Choroid plexus epithelial cell (primary cell): ENCODE results near the gene ALDH16A1.

Experiments
- DNase-seq: peaks from one replicate; pipeline ENCODE4 v3.0.0-alpha.2; 2010; ENCODE audit warnings: low read depth
- H3K4me3 ChIP-seq: 2 replicates; pipeline ENCODE4 v1.5.1; 2011; ENCODE audit warnings: low read depth, mild to moderate bottlenecking, control low read depth, low read length, moderate library complexity
- TF ChIP-seq, protein P1 (sequence below): conservative IDR thresholded peaks from 2 replicates; pipeline ENCODE4 v1.5.1; 2011; ENCODE audit warnings: low read depth, mild to moderate bottlenecking, control low read depth, inconsistent platforms, low read length, moderate library complexity

ALDH16A1 gene

DNA sequence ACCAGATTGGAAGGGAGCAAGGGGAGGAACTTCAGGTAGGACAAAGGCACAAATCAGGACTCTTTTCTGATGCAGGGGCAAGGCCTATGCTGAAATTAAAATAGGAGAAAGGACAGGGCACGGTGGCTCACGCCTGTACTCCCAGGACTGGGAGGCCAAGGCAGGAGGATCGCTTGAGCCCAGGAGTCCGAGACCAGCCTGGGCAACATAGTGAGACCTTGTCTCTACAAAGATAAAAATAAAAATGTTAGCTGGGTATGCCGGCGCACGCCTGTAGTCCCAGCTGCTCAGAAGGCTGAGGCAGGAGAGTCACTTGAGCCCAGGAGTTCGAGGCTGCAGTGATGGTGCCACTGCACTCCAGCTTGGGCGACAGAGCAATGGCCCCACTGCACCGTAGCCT lies 17.4 kb upstream of the ALDH16A1 start:
- no peak for DNase-seq
- TF ChIP-seq, protein P1, sequence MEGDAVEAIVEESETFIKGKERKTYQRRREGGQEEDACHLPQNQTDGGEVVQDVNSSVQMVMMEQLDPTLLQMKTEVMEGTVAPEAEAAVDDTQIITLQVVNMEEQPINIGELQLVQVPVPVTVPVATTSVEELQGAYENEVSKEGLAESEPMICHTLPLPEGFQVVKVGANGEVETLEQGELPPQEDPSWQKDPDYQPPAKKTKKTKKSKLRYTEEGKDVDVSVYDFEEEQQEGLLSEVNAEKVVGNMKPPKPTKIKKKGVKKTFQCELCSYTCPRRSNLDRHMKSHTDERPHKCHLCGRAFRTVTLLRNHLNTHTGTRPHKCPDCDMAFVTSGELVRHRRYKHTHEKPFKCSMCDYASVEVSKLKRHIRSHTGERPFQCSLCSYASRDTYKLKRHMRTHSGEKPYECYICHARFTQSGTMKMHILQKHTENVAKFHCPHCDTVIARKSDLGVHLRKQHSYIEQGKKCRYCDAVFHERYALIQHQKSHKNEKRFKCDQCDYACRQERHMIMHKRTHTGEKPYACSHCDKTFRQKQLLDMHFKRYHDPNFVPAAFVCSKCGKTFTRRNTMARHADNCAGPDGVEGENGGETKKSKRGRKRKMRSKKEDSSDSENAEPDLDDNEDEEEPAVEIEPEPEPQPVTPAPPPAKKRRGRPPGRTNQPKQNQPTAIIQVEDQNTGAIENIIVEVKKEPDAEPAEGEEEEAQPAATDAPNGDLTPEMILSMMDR: no peak
- no peak overlapping the region for H3K4me3 ChIP-seq

DNA sequence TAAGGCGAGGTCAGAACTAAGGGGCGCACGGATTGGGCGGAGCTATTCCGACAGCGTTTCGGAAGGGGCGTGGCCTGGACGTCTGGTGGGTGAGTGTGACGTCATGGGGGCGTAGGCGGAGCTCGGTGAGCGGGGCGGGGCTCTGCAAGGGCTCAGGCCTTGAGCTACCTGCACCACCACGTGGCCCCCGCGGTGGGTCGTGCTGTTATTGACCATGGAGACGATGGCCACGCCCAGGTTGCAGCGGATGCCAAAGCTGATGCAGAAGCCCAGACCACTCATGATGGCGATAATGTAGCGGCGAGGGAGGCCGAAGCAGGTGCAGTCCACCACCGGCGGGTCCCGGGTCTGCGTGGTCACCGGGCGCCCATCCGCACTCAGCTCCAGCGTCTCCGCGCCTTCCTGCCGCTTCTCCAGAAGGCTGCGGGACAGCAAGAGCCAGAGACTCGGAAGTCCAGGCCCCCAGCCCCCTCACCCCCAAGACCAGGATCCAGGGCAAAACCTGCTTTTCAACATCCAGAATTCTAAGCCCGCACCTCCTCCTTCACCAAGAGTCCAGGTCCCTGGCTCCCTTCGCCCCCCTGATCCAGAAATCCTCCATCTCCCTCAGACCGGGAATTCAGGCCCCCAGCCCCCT lies 16.5 kb upstream of the ALDH16A1 start:
- no peak for DNase-seq
- TF ChIP-seq, protein P1: no peak
- H3K4me3 ChIP-seq: no peak overlapping the region

DNA sequence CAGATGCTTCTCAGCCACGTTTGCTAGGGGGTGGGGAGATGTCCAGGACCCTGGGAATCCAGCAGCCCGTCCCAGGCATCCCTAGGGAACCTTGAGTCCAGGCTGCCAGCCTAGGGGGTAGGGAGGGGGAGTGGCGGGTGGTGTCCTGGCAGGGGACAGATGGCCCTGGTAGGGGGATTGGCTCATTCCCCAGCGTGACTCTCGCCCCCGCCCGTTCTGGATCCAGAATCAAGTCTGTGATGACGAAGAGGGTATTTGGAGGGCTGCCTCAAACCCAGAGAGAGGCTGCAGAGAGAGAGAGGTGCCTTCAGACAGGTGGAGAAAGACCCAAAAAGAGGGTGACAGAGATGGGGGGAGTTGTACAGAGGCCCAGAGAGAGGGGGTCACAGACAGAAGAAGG lies 15.8 kb upstream of the ALDH16A1 start:
- H3K4me3 ChIP-seq: no peak overlapping the region
- TF ChIP-seq, protein P1: no peak
- no peak for DNase-seq

DNA sequence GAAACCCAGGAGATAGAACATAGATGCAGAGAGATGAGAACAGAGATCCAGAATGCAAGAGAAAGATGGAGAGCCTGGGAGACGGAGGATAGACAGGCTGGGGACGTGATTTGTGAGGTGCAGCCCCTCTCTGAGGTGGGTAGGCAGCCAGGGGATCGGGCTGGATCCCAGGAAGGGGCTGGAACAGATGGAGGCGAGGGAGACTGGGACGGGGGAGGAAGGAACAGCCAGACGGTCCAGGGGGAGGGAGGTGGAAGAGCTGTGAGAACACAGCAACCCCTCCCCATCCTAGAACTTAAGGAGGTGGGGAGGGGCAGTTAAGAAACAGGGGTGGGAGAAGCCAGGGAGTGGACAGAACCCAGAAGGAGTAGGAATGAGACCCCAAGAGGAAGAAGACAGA lies 14.8 kb upstream of the ALDH16A1 start:
- TF ChIP-seq, protein P1: no peak
- DNase-seq: no peak
- no peak overlapping the region for H3K4me3 ChIP-seq

DNA sequence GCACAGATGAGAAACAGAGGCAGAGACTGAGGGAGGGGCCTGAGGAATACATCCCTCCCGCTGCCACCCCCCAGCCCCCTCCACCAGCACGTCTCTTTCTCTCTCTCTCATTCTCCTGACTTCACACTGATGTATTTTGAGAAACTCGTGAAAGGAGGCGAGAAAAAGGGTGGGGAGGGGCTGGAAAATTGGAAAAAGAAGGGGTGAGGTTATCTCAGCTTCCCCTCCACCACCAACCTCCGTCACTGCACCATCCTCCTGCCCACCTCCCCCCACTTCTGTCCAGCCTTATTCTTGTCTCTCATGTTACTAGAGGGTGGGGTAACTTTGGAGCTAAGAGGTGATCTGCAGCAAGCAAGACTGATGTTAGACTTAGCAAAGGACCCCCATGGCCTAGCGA lies 13.2 kb upstream of the ALDH16A1 start:
- DNase-seq: no peak
- H3K4me3 ChIP-seq: no peak overlapping the region
- TF ChIP-seq, protein P1: no peak

DNA sequence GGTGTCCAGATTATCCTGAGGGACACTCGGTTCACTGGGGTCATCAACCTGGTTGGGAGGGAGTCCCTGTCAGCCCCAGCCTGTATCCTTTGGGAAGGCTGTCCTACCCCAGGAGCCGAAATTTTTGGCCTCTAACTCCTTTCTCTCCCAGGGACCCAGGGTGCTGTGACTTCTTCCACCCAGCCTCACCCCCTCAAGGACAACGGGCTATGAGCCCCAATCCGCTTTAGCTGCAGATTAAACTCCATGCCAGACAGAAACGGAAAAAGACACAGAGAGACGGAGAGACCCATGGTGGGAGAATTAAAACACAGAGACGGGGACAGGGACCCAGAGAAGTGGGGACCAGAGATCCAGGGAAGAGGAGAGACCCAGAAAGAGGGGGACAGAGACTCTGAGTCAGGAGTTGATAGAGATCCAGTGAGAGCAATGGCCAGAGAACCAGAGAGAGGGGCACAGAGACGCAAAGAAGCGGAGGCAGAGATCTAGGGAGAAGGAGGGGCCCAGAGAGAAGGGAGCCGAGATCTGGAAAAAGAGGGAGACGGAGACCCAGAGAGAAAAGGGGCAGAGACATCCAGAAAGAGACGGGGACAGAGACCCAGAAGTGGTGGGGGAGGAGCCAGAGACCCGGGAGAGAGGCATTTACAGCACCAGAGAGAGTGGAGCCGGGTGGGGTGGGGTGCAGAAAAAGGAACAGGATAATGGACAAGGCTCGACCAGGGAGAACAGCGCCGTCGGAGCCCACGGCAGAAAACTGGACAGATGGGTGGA lies 12.4 kb upstream of the ALDH16A1 start:
- no peak overlapping the region for H3K4me3 ChIP-seq
- TF ChIP-seq, protein P1: no peak
- no peak for DNase-seq
